OCI-LY7 (cell line): ENCODE results near the gene KRTAP1-1. TPM values are rescaled to one million over a fixed set of nuclear protein-coding genes. Genes with fewer than 3 reads are reported as not detected.

Source experiments
- BruUV-seq: library from RNA; stranded (reverse); fragments of 400-500 nt; replicated peaks from 2 replicates; lab custom pipeline; 2021; lab: Mats Ljungman, UMichigan
- CTCF ChIA-PET: fragments of 300-600 bp; sonication (Branson Sonifier 250); formaldehyde crosslinking; loops from one replicate; lab custom pipeline; 2022; ENCODE audit warnings: antibody characterized with exemption; ENCODE audit not compliant: unreplicated experiment; lab: Charles Lee
- POLR2A ChIA-PET: fragments of 300-600 bp; sonication (Branson Sonifier 250); formaldehyde crosslinking; loops from one replicate; lab custom pipeline; 2022; ENCODE audit warnings: antibody characterized with exemption; lab: Charles Lee
- DNase-seq: peaks from one replicate; pipeline ENCODE4 v3.0.0-alpha.2; 2015; ENCODE audit warnings: low spot score
- H2AFZ ChIP-seq: fragments of 200-600 bp; sonication (generic), shearing (Covaris generic); 2 replicates; pipeline ENCODE4 v1.6.1; 2014; ENCODE audit warnings: mild to moderate bottlenecking, antibody characterized with exemption, low read length, moderate library complexity
- H3K27ac ChIP-seq: fragments of 200-600 bp; sonication (generic); 2 replicates; pipeline ENCODE4 v1.5.1; 2014; ENCODE audit warnings: mixed run types, low read depth, mild to moderate bottlenecking, moderate library complexity, low read length, inconsistent platforms; ENCODE audit not compliant: poor library complexity, severe bottlenecking
- H3K36me3 ChIP-seq: fragments of 200-600 bp; sonication (generic); 2 replicates; pipeline ENCODE4 v1.6.1; 2014; ENCODE audit warnings: mild to moderate bottlenecking, antibody characterized with exemption, low read length, moderate library complexity, mixed read lengths; ENCODE audit not compliant: insufficient read depth
- H3K4me1 ChIP-seq: fragments of 200-600 bp; sonication (generic); 2 replicates; pipeline ENCODE4 v1.5.1; 2014; ENCODE audit warnings: mild to moderate bottlenecking, low read length; ENCODE audit not compliant: insufficient read depth, poor library complexity, severe bottlenecking
- H3K4me2 ChIP-seq: fragments of 200-600 bp; sonication (generic); 2 replicates; pipeline ENCODE4 v1.6.1; 2014; ENCODE audit warnings: mild to moderate bottlenecking, low read length
- H3K4me3 ChIP-seq: fragments of 200-600 bp; sonication (generic); 2 replicates; pipeline ENCODE4 v1.5.1; 2014; ENCODE audit warnings: mild to moderate bottlenecking, low read depth, low read length; ENCODE audit not compliant: poor library complexity, severe bottlenecking
- H3K79me2 ChIP-seq: fragments of 200-600 bp; sonication (generic); 2 replicates; pipeline ENCODE4 v1.6.1; 2016; ENCODE audit warnings: low read depth, mild to moderate bottlenecking, low read length, moderate library complexity, mixed read lengths; ENCODE audit not compliant: insufficient read depth
- H3K9me2 ChIP-seq: fragments of 200-600 bp; sonication (generic); 2 replicates; pipeline ENCODE4 v1.6.1; 2016; ENCODE audit warnings: mild to moderate bottlenecking, low read length, mixed read lengths; ENCODE audit not compliant: insufficient read depth
- H3K9me3 ChIP-seq: fragments of 200-600 bp; sonication (generic); 2 replicates; pipeline ENCODE4 v1.6.1; 2014; ENCODE audit warnings: mild to moderate bottlenecking, mixed run types, low read length, mixed read lengths
- H4K20me1 ChIP-seq: fragments of 200-600 bp; sonication (generic); 2 replicates; pipeline ENCODE4 v1.6.1; 2014; ENCODE audit warnings: mild to moderate bottlenecking, antibody characterized with exemption, low read length, moderate library complexity, mixed read lengths; ENCODE audit not compliant: insufficient read depth
- EZH2phosphoT487 ChIP-seq: fragments of 200-600 bp; sonication (generic); IDR thresholded peaks from 2 replicates; pipeline ENCODE4 v1.6.1; 2018; ENCODE audit warnings: low read depth, borderline replicate concordance, mild to moderate bottlenecking, mixed run types, antibody characterized with exemption, low read length, moderate library complexity, mixed read lengths
- intact Hi-C: fragments of 100-400 bp; cut with micrococcal nuclease; formaldehyde crosslinking; loops from one replicate; pipeline ENCODE4 v1.10.0; 2022; ENCODE audit not compliant: unreplicated experiment
- total RNA-seq, 2 experiments: library from RNA; depleted of rRNA in 1 of 2; stranded (reverse); fragments of >200 nt in 1 of 2; shearing (Covaris generic) in 1 of 2; gene quantifications; 2 replicates each; pipeline ENCODE4 v1.2.3, GENCODE V29; 2014 to 2022
- TF ChIP-seq, protein P1 (sequence below): fragments of 200-600 bp; sonication (generic); conservative IDR thresholded peaks from 2 replicates; pipeline ENCODE4 v1.5.1; 2014; ENCODE audit warnings: mild to moderate bottlenecking, antibody characterized with exemption, low read length, moderate library complexity, mixed read lengths

Gene KRTAP1-1
- total RNA-seq, 2 experiments from 2014 or later: not detected

DNA sequence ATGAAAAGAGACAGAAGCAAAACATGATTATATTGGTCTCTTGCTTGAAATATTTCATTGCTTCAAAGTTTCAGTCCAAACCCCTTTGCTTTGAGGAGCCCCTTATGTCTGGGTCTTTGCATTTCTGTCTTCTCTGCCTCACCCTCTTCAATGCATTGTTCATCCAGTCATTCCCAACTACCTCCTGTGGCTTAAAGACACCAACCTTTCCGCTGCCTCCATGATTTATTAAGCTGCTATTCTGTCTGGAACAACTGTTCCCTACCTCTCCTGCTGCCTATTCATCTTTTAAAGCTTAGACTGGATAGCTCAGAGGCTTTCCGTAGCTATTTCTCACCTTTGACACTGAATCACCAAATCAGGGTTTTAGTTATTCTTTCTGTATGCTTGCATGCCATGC, 43.9 kb downstream of the KRTAP1-1 start:
- no peak for DNase-seq
- no peak overlapping the region for H3K27ac ChIP-seq
- no TSS peak for BruUV-seq
- H3K4me1 ChIP-seq: no peaks in the 10 kb centered on the region
- H3K9me2 ChIP-seq: no peaks in the 10 kb centered on the region
- no peak overlapping the region for H2AFZ ChIP-seq
- H3K9me3 ChIP-seq: no peaks in the 10 kb centered on the region
- no peaks in the 10 kb centered on the region for H3K36me3 ChIP-seq
- intact Hi-C loops: no loop called here
- no peak overlapping the region for H3K4me3 ChIP-seq
- H3K4me2 ChIP-seq: no peak overlapping the region
- no peak for TF ChIP-seq EZH2phosphoT487
- TF ChIP-seq, protein P1, sequence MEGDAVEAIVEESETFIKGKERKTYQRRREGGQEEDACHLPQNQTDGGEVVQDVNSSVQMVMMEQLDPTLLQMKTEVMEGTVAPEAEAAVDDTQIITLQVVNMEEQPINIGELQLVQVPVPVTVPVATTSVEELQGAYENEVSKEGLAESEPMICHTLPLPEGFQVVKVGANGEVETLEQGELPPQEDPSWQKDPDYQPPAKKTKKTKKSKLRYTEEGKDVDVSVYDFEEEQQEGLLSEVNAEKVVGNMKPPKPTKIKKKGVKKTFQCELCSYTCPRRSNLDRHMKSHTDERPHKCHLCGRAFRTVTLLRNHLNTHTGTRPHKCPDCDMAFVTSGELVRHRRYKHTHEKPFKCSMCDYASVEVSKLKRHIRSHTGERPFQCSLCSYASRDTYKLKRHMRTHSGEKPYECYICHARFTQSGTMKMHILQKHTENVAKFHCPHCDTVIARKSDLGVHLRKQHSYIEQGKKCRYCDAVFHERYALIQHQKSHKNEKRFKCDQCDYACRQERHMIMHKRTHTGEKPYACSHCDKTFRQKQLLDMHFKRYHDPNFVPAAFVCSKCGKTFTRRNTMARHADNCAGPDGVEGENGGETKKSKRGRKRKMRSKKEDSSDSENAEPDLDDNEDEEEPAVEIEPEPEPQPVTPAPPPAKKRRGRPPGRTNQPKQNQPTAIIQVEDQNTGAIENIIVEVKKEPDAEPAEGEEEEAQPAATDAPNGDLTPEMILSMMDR: no peak
- no peaks in the 10 kb centered on the region for H3K79me2 ChIP-seq
- H4K20me1 ChIP-seq: no peaks in the 10 kb centered on the region
- ChIA-PET POLR2A (no interaction called here), CTCF (no interaction called here)

- no peak for TF ChIP-seq EZH2phosphoT487
- TF ChIP-seq, protein P1: no peak
- intact Hi-C loops: no loop called here
- H3K9me2 ChIP-seq: no peaks in the 10 kb centered on the region
- no peak for DNase-seq
- ChIA-PET CTCF (no interaction called here), POLR2A (no interaction called here)
- H3K79me2 ChIP-seq: no peaks in the 10 kb centered on the region
- H3K9me3 ChIP-seq: no peaks in the 10 kb centered on the region
- no peaks in the 10 kb centered on the region for H3K4me1 ChIP-seq
- BruUV-seq: no TSS peak
- no peak overlapping the region for H3K4me2 ChIP-seq
- H3K4me3 ChIP-seq: no peak overlapping the region
- no peaks in the 10 kb centered on the region for H4K20me1 ChIP-seq
- no peaks in the 10 kb centered on the region for H3K36me3 ChIP-seq
- H3K27ac ChIP-seq: no peak overlapping the region
- H2AFZ ChIP-seq: no peak overlapping the region
Measured at GRCh38 chr17:40996829-40997228, 44.4 kb downstream of the KRTAP1-1 start.

DNA sequence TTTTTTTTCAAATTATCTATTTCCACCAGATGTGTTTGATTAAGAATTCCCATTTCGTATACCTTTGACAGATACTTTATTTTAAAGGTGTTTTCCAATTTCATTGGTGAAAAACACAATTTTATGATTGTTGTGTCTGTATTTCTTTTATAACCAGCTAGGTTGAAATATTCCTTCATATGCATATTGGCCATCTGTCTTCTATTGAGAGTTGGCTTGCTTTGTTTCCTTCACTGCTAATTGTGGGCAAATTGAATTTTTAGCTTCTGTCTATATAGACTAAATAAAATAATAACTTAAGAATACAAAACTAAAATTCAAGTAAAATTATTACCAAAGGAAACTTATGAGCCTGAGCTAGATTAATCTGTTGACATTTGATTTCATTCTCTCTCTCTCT, 46.1 kb downstream of the KRTAP1-1 start:
- Histone ChIP-seq H3K9me2 (no peaks in the 10 kb centered on the region), H3K36me3 (no peaks in the 10 kb centered on the region), H3K27ac (no peak overlapping the region), H3K79me2 (no peaks in the 10 kb centered on the region), H4K20me1 (no peaks in the 10 kb centered on the region), H3K4me3 (no peak overlapping the region), H2AFZ (no peak overlapping the region), H3K4me2 (no peak overlapping the region), H3K4me1 (no peaks in the 10 kb centered on the region), H3K9me3 (no peaks in the 10 kb centered on the region)
- DNase-seq: no peak
- intact Hi-C loops: no loop called here
- CTCF ChIA-PET: no interaction called here
- no TSS peak for BruUV-seq
- TF ChIP-seq EZH2phosphoT487: no peak
- TF ChIP-seq, protein P1: no peak
- POLR2A ChIA-PET: no interaction called here
